A549 (cell line): ENCODE measurements around the gene CCDC188. TPM values are rescaled to one million over a fixed set of nuclear protein-coding genes. Genes with fewer than 3 reads are reported as not detected.

Experiments used
- ATAC-seq, 2 experiments: fragments of 200-7000 bp in 1 of 2; fragments of >200 bp in 1 of 2; cut with Nextera tagmentation in 1 of 2; cut with Tn5 transposase in 1 of 2; 3 replicates each; pipeline versions ENCODE4 v1.8.0 to v1.9.1; 2018 to 2020; ENCODE audit warnings: mild to moderate bottlenecking in 1 of 2, moderate library complexity in 1 of 2
- CTCF ChIA-PET: fragments of 300-600 bp; sonication (Branson Sonifier 250); formaldehyde crosslinking; extraction: SDS; loops from one replicate; lab custom pipeline; 2021; ENCODE audit warnings: antibody characterized with exemption, inconsistent platforms; lab: Yijun Ruan, JAX
- POLR2A ChIA-PET: fragments of 350-600 bp; formaldehyde crosslinking; extraction: SDS; loops from one replicate; lab custom pipeline; 2021; ENCODE audit warnings: antibody characterized with exemption, inconsistent platforms; lab: Yijun Ruan, JAX
- DNase-seq, 2 experiments: peaks; one replicate each; pipeline versions ENCODE4 v3.0.0 to v3.0.0-alpha.2; 2011 to 2016; ENCODE audit warnings: low read depth in 1 of 2, low spot score in 1 of 2
- FAIRE-seq: peaks from 2 replicates; lab custom pipeline; 2011; peaks lifted over from hg19 to GRCh38; lab: Jason Lieb, UNC
- H3K27ac ChIP-seq, 2 experiments: fragments of >200 bp; sonication (Bioruptor Twin); formaldehyde crosslinking; 3 replicates each; pipeline ENCODE4 v1.5.1; 2016 to 2017
- H3K4me1 ChIP-seq: fragments of >200 bp; sonication (Bioruptor Twin); formaldehyde crosslinking; 3 replicates; pipeline ENCODE4 v1.6.1; 2016
- H3K4me2 ChIP-seq: fragments of >200 bp; sonication (Bioruptor Twin); formaldehyde crosslinking; 3 replicates; pipeline ENCODE4 v1.6.1; 2016
- H3K4me3 ChIP-seq: fragments of >200 bp; sonication (Bioruptor Twin); formaldehyde crosslinking; 3 replicates; pipeline ENCODE4 v1.5.1; 2016
- H3K9me3 ChIP-seq: fragments of >200 bp; sonication (Bioruptor Twin); formaldehyde crosslinking; 3 replicates; pipeline ENCODE4 v1.6.1; 2016
- BCL3 ChIP-seq: fragments of >200 bp; sonication (Bioruptor Twin); formaldehyde crosslinking; IDR thresholded peaks from 3 replicates; pipeline ENCODE4 v1.6.1; 2016
- BHLHE40 ChIP-seq: IDR thresholded peaks from 2 replicates; pipeline ENCODE4 v1.6.1; 2012; ENCODE audit warnings: low read depth, low read length, inconsistent platforms
- CBX2 ChIP-seq: fragments of 200-600 bp; sonication (generic); IDR thresholded peaks from 2 replicates; pipeline ENCODE4 v1.6.1; 2016; ENCODE audit warnings: low read depth, mild to moderate bottlenecking, borderline replicate concordance
- CBX8 ChIP-seq: fragments of 200-600 bp; sonication (generic); IDR thresholded peaks from 2 replicates; pipeline ENCODE4 v1.6.1; 2016
- EHMT2 ChIP-seq: fragments of 200-600 bp; sonication (generic); IDR thresholded peaks from 2 replicates; pipeline ENCODE4 v1.6.1; 2016; ENCODE audit warnings: antibody characterized with exemption, low read depth, mild to moderate bottlenecking, moderate library complexity
- HDAC2 ChIP-seq: fragments of 200-600 bp; sonication (generic); IDR thresholded peaks from 2 replicates; pipeline ENCODE4 v1.6.1; 2016
- HOXA7 ChIP-seq: fragments of 250-450 bp; sonication (Bioruptor Pico); IDR thresholded peaks from 2 replicates; pipeline ENCODE4 v1.5.0; 2020; ENCODE audit warnings: mild to moderate bottlenecking, moderate library complexity
- KDM5A ChIP-seq: fragments of 200-600 bp; sonication (generic); IDR thresholded peaks from 2 replicates; pipeline ENCODE4 v1.6.1; 2016; ENCODE audit warnings: antibody characterized with exemption, mild to moderate bottlenecking
- MAZ ChIP-seq: fragments of 150-350 bp; IDR thresholded peaks from 2 replicates; pipeline ENCODE4 v1.6.1; 2014; ENCODE audit warnings: antibody characterized with exemption, low read depth, low read length, borderline replicate concordance
- NFE2L2 ChIP-seq: fragments of 150-350 bp; conservative IDR thresholded peaks from 2 replicates; pipeline ENCODE4 v1.6.1; 2014; ENCODE audit warnings: low read length
- REST ChIP-seq: fragments of 200-600 bp; sonication (generic); IDR thresholded peaks from 2 replicates; pipeline ENCODE4 v1.6.1; 2016; ENCODE audit warnings: antibody characterized with exemption, mild to moderate bottlenecking, moderate library complexity
- RFX5 ChIP-seq: fragments of 450-650 bp; IDR thresholded peaks from 2 replicates; pipeline ENCODE4 v1.7.1; 2014; ENCODE audit warnings: antibody characterized with exemption, mild to moderate bottlenecking, moderate library complexity
- SMC3 ChIP-seq: fragments of >200 bp; sonication (Bioruptor Twin); formaldehyde crosslinking; IDR thresholded peaks from 3 replicates; pipeline ENCODE4 v1.6.1; 2018; ENCODE audit warnings: inconsistent platforms
- SREBF2 ChIP-seq: fragments of 450-650 bp; IDR thresholded peaks from 2 replicates; pipeline ENCODE4 v1.6.1; 2014; ENCODE audit warnings: mild to moderate bottlenecking, moderate library complexity
- USF2 ChIP-seq: fragments of 450-650 bp; IDR thresholded peaks from 2 replicates; pipeline ENCODE4 v1.6.1; 2014; ENCODE audit warnings: antibody characterized with exemption
- ZC3H11A ChIP-seq: fragments of 450-650 bp; IDR thresholded peaks from 2 replicates; pipeline ENCODE4 v1.6.1; 2014; ENCODE audit warnings: antibody characterized with exemption, mild to moderate bottlenecking
- ZFP36 ChIP-seq: fragments of 450-650 bp; IDR thresholded peaks from 2 replicates; pipeline ENCODE4 v1.6.1; 2014; ENCODE audit warnings: borderline replicate concordance; ENCODE audit not compliant: partially characterized antibody
- WGBS: methylation state at CpG from one replicate; pipeline ENCODE4 v1.1.6; 2017; ENCODE audit errors: missing lambda C conversion rate; 5-methylcytosine and 5-hydroxymethylcytosine counted together
- polyA plus RNA-seq, 4 experiments: library from polyadenylated mRNA; depleted of rRNA in 3 of 4; stranded (reverse); fragments of >200 nt; fragmentation: RNase III in 1 of 4; extraction: RNeasy Plus Mini Kit Qiagen cat#74134 plus additional on column Dnase treatment in 1 of 4; gene quantifications; 2 replicates in 3 of 4; 3 replicates in 1 of 4; pipeline ENCODE4 v1.2.3, GENCODE V29; 2011 to 2017
- TF ChIP-seq, protein P1 (sequence below): IDR thresholded peaks from 2 replicates; pipeline ENCODE4 v1.6.1; 2012
- TF ChIP-seq, protein P2 (sequence below): fragments of 150-350 bp; IDR thresholded peaks from 2 replicates; pipeline ENCODE4 v1.6.1; 2014; ENCODE audit warnings: low read depth, mild to moderate bottlenecking, low read length

The CCDC188 gene
- polyA plus RNA-seq, 2 of the 4 experiments (the other 2 are of a cell fraction), result not detected

- TF ChIP-seq MAZ (no peak), RFX5 (no peak)
These were observed 48.6 kb upstream of the CCDC188 start (continued) for GRCh38 chr22:20199413-20199842.

DNA sequence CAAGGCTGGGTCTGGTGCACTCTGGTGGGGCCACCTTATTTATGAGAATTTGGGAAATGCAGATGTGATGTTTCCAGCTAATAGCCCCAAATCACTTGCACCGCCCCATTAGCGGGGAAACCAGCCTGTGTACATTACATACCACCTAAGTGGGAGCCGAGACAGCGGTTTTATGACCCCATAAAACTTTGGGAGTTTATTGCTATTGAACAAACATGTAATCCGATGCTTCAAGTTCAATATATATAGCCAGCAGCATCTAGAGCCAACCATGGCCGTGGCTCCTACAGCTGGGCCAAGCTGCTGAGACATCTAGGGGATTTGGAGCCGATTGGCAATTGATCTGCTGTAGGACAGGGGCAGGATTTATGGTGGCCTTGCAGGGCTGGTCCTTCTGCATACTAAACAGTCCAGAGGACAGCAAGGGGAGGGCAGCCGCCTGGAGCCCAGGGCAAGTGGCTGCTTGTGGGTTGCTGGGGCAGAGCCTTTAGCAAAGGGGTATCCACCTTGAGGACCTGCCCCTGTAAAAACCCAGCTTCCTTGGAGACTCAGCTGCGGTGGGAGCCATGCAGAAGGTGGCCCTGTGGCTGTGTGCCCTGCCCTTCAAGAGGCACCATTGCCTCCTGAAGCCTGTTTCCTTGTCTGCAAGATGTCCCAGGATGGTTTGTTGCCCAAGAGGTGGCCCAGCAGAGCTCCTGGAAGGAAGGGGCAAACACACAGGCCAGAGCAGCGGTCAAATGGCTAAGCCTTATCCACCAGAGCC lies 47.9 kb upstream of the CCDC188 start:
- POLR2A ChIA-PET, result no interaction called here
- no peak overlapping the region for H3K4me2 ChIP-seq
- no peak for FAIRE-seq
- peaks cover 7% of the 10 kb centered on the region for H3K4me1 ChIP-seq
- WGBS, result 26% methylated on average over 10 of the region's 10 CpGs
- no peak for TF ChIP-seq KDM5A
- TF ChIP-seq SMC3, result no peak
- no peak for TF ChIP-seq REST
- no peak for TF ChIP-seq SREBF2
- no peak for TF ChIP-seq NFE2L2
- no peak for TF ChIP-seq ZFP36
- no peak for TF ChIP-seq ZC3H11A
- TF ChIP-seq HOXA7 (CRISPR knock-in tag), result no peak
- no peak for TF ChIP-seq USF2
- TF ChIP-seq, all 56 proteins: peak for 0
- DNase-seq (no peak), ATAC-seq (no peak)
- no peak overlapping the region for H3K4me3 ChIP-seq
- H3K27ac ChIP-seq, result no peak overlapping the region
- CTCF ChIA-PET, result no interaction called here
- no peaks in the 10 kb centered on the region for H3K9me3 ChIP-seq

DNA sequence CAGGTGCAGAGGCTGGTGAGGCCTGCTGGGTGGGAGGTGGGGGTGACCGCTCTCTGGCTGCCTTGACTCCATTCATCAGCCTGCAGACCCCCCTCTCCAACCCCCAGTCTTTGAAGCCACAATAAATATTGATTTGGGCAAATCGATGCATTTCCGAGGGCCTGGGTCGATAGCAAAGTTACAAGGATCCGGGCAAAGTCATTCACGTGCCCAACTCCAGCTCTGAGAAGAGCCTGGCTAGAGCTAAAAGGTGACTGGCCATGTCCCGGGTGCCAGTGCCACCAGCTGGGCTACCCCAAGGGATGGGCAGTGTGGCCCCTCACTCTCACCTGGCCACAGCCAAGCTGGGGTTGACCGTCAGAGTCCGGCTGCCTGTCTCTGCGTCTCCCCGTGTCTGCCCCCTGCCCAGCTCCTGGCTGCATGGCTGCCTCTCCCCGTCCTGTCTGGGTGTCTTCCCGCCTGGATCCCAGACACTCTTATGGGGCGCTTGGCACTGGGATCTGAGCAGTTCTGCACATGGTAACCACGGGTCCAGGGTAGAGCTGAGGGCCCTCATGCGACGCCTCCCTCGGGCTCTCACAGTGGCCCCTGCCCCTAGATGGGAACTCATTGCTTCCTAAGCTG lies 46.7 kb upstream of the CCDC188 start:
- DNase-seq (no peak), FAIRE-seq (no peak), ATAC-seq (no peak)
- Histone ChIP-seq H3K9me3 (no peaks in the 10 kb centered on the region), H3K4me1 (no peaks in the 10 kb centered on the region), H3K27ac (no peak overlapping the region), H3K4me3 (no peak overlapping the region), H3K4me2 (no peak overlapping the region)
- ChIA-PET CTCF (interaction anchor here (0.6 kb wide), 1 partner anchor 213 kb away, joined by 3 read pairs; no protein-coding TSS in a partner anchor), POLR2A (no interaction called here)
- TF ChIP-seq KDM5A (no peak), BHLHE40 (no peak), HDAC2 (no peak), MAZ (no peak), EHMT2 (no peak), CBX2 (no peak), CBX8 (no peak), BCL3 (no peak)
- TF ChIP-seq, protein P1, sequence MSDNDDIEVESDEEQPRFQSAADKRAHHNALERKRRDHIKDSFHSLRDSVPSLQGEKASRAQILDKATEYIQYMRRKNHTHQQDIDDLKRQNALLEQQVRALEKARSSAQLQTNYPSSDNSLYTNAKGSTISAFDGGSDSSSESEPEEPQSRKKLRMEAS, result no peak
- TF ChIP-seq, protein P2, sequence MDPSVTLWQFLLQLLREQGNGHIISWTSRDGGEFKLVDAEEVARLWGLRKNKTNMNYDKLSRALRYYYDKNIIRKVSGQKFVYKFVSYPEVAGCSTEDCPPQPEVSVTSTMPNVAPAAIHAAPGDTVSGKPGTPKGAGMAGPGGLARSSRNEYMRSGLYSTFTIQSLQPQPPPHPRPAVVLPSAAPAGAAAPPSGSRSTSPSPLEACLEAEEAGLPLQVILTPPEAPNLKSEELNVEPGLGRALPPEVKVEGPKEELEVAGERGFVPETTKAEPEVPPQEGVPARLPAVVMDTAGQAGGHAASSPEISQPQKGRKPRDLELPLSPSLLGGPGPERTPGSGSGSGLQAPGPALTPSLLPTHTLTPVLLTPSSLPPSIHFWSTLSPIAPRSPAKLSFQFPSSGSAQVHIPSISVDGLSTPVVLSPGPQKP, result no peak
- WGBS, result 85% methylated on average over 10 of the region's 18 CpGs
